NCI-H128 (cell line): Measurements from ENCODE around the gene MSH4.
"Not testable (repeated sequence)": the region's sequence is repeated elsewhere in the genome, so short reads cannot be mapped to it uniquely, and the experiment has no call there.

ENCODE experiments used
- DNase-seq: peaks from one replicate; lab custom pipeline; 2025; ENCODE audit not compliant: unreplicated experiment; lab: John Stamatoyannopoulos, UW

The MSH4 gene

DNA sequence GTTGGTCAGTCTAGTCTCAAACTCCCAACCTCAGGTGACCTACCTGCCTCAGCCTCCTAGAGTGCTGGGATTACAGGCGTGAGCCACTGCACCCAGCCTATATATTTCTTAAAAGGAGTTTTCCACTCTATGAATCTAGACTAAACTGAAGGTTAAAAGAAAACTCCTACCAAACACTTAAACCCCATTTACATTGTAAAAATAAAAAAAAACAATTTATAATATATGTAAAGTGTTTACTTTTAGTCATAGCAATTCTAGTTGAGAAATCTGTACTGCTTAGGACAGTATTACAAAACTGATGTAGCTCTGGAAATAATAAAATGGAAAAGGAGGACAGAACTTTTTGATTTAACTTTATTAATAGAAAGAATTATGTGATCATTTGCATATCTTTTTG lies 126.0 kb downstream of the MSH4 start:
- DNase-seq = no peak

GRCh38 chr1:75932304-75932703 lies 135.6 kb downstream of the MSH4 start, which contains the start of gene ASB17:
Gene ASB17, minus strand, starts transcription at chr1:75932404. Its CDS starts 113 bp downstream, at chr1:75932291.
- no peak for DNase-seq

GRCh38 chr1:75937034-75937433 lies 140.4 kb downstream of the MSH4 start:
- DNase-seq = no peak

GRCh38 chr1:75943037-75943436 lies 146.4 kb downstream of the MSH4 start:
- DNase-seq = not testable (repeated sequence)

DNA sequence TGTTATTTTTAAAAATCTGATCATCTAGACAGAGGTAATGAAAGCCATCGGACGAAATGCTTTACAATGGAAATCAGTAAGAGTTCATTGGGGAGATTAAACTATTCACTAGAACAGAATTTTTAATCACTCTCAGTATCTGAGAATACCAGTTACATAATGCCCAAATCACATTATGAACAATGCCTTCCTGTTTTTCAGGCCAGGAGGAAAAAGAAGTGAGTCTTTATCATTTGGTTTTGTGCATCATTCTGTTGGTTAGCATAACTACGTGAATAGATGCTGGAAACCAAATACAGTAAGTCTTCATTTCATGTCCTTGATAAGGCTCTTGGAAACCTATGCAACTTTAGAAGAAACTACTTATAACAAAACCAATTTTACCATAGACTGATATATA lies 153.5 kb downstream of the MSH4 start:
- DNase-seq = no peak

GRCh38 chr1:75952016-75952415 lies 155.3 kb downstream of the MSH4 start:
- no peak for DNase-seq

DNA sequence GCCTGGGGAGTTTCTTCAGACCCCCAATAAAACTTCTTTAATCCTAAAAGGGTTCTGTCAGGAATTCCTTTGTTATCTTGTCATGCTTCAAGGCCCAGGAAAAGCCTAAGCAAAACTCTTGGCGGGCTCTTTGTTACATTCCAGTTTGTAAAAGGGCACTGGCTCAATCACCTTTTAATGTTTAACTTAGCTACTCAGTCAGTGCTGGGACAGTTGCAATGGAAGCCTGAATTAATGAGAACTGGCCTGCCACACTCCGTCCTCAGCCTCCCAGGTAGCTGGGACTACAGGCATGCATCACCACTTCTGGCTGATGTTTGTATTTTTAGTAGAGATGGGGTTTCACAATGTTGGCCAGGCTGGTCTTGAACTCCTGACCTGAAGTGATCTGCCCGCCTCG lies 156.8 kb downstream of the MSH4 start:
- DNase-seq = no peak

DNA sequence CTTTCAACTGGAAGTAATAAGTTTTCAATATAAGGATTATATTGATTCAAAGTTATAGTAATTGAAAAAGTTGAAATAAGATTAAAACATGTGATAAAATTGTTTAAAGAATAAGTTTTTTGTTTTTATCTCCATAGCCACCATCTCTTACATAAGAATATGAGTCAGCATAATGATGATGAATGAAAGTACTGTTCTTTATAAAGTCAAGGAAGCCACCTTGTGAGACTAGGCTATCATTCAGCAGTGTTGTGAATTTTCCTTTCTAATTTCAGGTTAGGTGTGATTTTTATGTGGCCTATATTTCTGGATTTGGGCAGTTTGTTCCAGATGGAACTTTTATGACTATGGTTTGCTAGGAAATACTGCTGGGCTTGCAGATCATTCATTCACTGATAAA lies 157.9 kb downstream of the MSH4 start:
- DNase-seq = no peak
